ENCODE results near the gene TSACC.

Gene TSACC

GRCh38 chr1:156376958-156377919, 38.9 kb downstream of the TSACC start:
- no peak for DNase-seq

GRCh38 chr1:156378557-156378956, 40.2 kb downstream of the TSACC start:
- DNase-seq = no peak

- no peak for DNase-seq
These were observed 41.3 kb downstream of the TSACC start for GRCh38 chr1:156379420-156380165.

DNA sequence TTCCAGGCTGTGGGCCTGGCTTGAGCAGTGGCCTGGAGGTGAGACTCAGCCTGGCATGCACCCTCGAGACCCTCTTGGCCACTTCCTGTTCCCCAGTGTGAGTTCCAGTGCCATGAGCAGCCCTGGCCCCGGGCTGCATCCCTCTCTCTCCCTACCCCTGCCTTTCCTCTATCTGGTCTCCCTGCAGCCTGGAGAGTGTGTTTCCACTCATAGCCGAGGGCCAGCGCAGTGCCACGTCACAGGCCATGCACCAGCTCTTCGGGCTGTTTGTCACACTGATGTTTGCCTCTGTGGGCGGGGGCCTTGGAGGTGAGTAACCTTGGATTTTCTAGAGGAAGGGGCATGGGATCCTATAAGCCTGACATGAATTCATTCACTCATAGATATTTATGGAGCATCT, 44.2 kb downstream of the TSACC start:
- no peak for DNase-seq

DNA sequence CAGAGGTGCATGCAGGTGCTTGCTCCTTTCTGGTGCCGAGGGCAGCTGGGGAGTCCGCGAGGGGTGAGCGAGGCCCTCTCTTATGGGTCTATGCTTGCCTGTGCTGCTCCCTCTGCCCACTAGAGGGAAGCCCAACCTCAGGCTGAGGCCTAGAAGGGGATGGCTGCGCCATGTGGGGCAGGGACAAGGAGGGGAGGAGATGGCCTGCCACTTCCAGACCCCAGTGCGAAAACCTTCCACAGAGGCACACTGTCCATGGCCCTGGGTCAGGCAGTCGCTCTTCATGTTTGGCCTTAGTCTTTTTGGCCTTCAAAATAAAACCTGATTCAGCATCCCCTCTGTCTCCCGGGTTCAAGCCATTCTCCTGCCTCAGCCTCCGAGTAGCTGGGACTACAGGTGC, 44.7 kb downstream of the TSACC start:
- peak; percentile 28 for DNase-seq

DNA sequence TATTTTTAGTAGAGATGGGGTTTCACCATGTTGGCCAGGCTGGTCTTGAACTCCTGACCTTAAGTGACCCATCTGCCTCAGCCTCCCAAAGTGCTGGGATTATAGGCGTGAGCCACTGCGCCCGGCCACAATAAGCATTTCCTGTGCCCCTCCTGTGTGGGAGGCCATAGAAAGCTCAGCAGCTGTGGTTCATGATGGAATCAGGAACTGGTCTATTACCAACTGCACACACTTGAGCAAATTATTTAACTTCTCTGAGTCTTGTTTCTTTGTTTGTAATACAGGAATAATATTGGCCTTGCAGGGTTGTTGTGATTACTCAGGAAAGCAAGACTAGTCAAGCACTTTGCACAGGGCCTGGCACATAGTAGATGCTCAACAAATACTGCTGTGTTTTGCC, 45.7 kb downstream of the TSACC start:
- DNase-seq = no peak

GRCh38 chr1:156384658-156385057, 46.3 kb downstream of the TSACC start:
- DNase-seq = no peak

GRCh38 chr1:156385534-156386031, 47.3 kb downstream of the TSACC start:
- peak; percentile 49 for DNase-seq

GRCh38 chr1:156386134-156386901, 48.0 kb downstream of the TSACC start:
- DNase-seq = no peak

GRCh38 chr1:156386949-156387869, 48.9 kb downstream of the TSACC start:
- DNase-seq = no peak

DNA sequence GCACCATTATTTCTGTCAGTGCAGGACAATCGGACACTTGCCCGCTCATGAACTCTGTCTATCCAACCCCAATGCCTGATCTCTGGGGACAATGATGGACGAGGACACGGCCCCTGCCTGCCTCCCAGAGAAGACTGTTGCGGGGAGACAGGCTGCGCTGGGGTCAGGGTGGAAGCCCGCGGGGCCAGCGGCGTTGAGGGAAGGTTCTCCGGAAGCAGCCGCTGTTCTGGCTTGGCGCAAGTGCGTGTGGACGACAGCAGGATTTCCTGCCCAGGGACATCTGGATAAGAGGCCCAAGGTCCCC, 49.5 kb downstream of the TSACC start:
- no peak for DNase-seq

DNA sequence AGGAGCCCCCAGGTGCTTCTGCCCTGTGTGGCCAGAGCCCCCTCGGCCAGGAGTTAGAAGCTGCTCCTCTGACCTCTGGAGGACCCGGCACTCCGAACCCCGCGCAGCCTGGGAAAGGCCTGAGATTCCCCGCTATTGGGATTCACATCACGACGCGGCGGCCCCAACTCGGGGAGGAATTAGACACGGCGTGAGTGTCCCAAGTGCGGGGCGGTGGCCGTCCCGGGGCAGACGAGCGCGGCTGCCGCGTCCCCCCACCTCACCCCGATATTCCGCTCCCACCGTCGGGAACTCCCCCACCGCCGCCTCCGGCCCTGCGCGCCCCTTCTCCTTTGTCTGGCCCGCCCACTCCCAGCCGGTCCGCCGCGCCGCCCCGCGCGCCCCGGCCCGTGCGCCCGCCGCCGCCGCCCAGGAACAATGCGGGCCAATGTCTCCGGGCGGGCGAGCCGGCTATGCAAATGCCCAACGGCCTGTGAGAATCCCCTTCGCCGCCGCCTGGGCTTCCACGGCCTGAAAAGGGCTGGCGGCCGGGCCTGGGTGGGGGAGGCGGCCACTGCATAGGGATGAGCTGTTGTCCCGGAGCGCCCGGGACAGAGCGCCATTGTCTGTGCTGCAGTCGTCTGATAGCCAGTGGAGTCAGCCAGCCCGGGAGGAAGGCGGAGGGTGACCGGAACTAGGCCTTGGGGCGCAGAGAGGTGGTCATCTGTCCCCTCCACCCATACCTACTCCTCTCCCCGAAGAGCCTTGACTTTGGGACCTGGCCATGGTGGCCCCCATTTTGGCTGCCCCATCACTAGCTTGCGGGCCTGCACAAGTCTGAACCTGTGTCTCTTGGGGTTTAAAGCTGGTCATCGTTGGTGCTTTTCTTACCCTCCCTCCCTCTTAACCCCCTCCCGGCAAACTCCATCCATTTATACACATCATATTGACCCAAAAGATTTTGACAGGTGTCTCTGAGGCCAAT, 50.1 kb downstream of the TSACC start:
- no peak for DNase-seq

DNA sequence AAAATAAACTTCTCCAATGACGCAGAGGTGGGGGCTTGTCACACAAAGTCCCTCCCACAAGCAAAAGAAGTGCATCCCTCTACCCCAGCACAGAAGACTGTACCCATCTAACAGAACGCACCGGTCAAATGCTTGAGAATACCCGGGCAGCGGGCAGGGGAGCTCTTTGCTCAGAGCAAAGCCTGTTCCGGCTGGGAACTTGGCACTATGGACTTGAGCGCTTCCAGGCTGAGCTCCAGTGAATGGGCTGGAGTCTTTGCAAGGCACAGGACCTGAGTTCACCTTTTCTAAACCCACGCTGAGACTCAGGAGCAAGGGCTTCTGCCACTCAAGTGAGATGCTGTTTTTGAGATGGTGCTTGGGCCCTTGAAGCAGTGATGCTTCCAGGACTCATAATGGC, 51.0 kb downstream of the TSACC start:
- no peak for DNase-seq

GRCh38 chr1:156390469-156391365, 52.4 kb downstream of the TSACC start:
- no peak for DNase-seq

GRCh38 chr1:156391366-156391677, 53.0 kb downstream of the TSACC start:
- DNase-seq = no peak

GRCh38 chr1:156391701-156392100, 53.4 kb downstream of the TSACC start:
- DNase-seq = no peak

DNA sequence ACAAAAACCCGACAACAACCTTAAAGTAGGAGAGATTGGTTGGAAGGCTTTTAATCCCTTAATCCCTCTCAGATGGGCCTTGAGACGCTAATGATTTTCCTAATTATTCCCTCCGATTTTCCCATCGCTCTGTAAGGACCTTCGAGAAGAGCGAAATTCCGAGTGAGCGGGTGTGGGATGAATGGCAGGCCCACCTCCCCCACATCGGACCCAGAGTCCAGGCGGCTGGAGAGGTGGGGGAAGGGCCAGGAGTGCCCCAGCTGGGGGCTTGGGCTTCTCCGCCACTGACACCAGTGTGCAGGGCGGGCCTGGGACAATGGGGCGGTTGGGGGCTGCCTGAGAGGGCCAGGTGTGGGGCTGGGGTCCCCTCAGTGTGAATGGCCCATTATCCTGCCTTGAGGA, 54.1 kb downstream of the TSACC start:
- no peak for DNase-seq

DNA sequence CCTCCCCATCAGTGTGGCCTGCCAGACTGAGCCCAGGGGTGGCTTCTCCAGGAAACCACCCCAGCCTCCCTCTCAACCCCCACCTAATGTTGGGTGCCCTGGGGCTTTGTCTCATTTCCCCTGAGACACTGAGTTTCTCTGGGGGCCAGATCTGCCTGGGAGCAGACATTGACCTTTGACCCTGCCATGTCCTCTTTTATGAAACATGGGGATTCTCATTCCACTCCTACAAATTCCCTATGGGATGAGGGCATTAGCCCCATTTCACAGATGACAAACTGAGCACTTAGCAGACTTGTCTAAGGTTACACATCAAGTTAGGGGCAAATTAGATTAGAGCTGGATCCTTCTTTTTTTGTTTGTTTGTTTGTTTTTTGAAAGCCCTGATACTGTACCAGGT, 54.8 kb downstream of the TSACC start:
- no peak for DNase-seq

GRCh38 chr1:156394082-156394481, 55.8 kb downstream of the TSACC start:
- no peak for DNase-seq

DNA sequence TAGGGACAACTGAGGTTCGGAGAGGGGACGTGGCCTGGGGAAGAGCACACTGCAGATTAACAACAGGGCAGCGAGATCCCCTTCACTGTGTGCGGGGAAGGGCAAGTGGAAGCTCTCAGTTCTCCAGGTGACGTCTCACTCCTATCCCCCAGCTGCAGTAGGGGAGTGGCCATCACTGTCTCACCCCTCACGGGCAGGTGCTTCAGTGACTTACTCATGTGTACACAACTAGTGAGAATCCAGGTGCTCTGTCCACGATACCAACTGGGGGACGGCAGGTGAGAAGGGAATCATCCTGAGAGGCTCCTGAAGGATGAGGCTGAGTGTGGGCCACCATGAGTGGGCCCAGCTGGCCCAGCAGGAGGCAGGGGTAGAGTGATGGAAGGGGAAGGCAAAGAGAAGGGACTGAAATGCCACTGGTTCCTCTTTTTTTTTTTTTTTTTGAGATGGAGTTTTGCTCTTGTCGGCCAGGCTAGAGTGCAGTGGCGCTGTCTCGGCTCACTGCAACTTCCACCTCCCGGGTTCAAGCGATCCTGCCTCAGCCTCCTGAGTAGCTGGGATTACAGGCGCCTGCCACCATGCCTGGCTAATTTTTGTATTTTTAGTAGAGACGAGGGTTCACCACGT, 56.6 kb downstream of the TSACC start:
- DNase-seq = no peak

Data from KG1 (cell line).